Activated CD4-positive, alpha-beta T cell treated with anti-CD3 and anti-CD28 coated beads for 24 hours (primary cell): Measurements from ENCODE around the gene SH3PXD2B.

ENCODE experiments used
- DNase-seq, 2 donors: peaks; one replicate each; pipeline ENCODE4 v3.0.0-alpha.2; 2020; ENCODE audit warnings: low read depth in 2 of 2

Gene SH3PXD2B

GRCh38 chr5:172454358-172455086 is at the start of gene SH3PXD2B:
Gene SH3PXD2B (minus strand): TSS chr5:172454525. CDS start chr5:172454352, 173 bp downstream.
- peak in 1 of 2 donors; percentile 28 for DNase-seq

- DNase-seq, result no peak
These were observed 48.6 kb upstream of the SH3PXD2B start for GRCh38 chr5:172502969-172503368.

GRCh38 chr5:172502410-172502809 is 48.1 kb upstream of the SH3PXD2B start:
- DNase-seq, result no peak

- no peak for DNase-seq
These were observed 47.5 kb upstream of the SH3PXD2B start for GRCh38 chr5:172501708-172502320.

- DNase-seq, result no peak
These were observed 45.0 kb upstream of the SH3PXD2B start for GRCh38 chr5:172499287-172499686.

- DNase-seq, result no peak
These were observed 44.3 kb upstream of the SH3PXD2B start for GRCh38 chr5:172498431-172499129.

GRCh38 chr5:172497591-172498255 is 43.4 kb upstream of the SH3PXD2B start:
- DNase-seq, result no peak

- DNase-seq, result no peak
These were observed 42.5 kb upstream of the SH3PXD2B start for GRCh38 chr5:172496671-172497371.

- DNase-seq, result no peak
These were observed 40.5 kb upstream of the SH3PXD2B start for GRCh38 chr5:172494630-172495505.

- DNase-seq, result no peak
These were observed 39.6 kb upstream of the SH3PXD2B start for GRCh38 chr5:172493906-172494305.

- no peak for DNase-seq
These were observed 39.1 kb upstream of the SH3PXD2B start for GRCh38 chr5:172493461-172493860.

GRCh38 chr5:172493002-172493401 is 38.7 kb upstream of the SH3PXD2B start:
- no peak for DNase-seq

- DNase-seq, result no peak
These were observed 37.9 kb upstream of the SH3PXD2B start for GRCh38 chr5:172492097-172492840.

GRCh38 chr5:172491481-172491880 is 37.2 kb upstream of the SH3PXD2B start:
- no peak for DNase-seq

- DNase-seq, result no peak
These were observed 36.5 kb upstream of the SH3PXD2B start for GRCh38 chr5:172490514-172491461.

- DNase-seq, result no peak
These were observed 33.9 kb upstream of the SH3PXD2B start for GRCh38 chr5:172488221-172488620.

GRCh38 chr5:172487671-172488070 is 33.3 kb upstream of the SH3PXD2B start:
- no peak for DNase-seq

- DNase-seq, result no peak
These were observed 32.6 kb upstream of the SH3PXD2B start for GRCh38 chr5:172486912-172487311.

GRCh38 chr5:172486451-172486850 is 32.1 kb upstream of the SH3PXD2B start:
- DNase-seq, result no peak
